Adrenal gland (tissue), 5 donors: ENCODE data around the gene COQ5.

Experiments
- CTCF ChIP-seq, 6 experiments: fragments of 450-650 bp in 4 of 6; fragments of 200-600 bp in 2 of 6; sonication (generic) in 1 of 6; IDR thresholded peaks; 1 replicate in 5 of 6; 2 replicates in 1 of 6; pipeline versions ENCODE4 v1.5.1 to v1.8.0; 2016 to 2021; ENCODE audit warnings: antibody characterized with exemption in 6 of 6, mild to moderate bottlenecking in 2 of 6, moderate library complexity in 1 of 6
- POLR2A ChIP-seq, 2 donors: fragments of 450-650 bp; IDR thresholded peaks; one replicate each; pipeline ENCODE4 v1.6.1; 2017; ENCODE audit warnings: antibody characterized with exemption in 2 of 2, mild to moderate bottlenecking in 2 of 2, moderate library complexity in 1 of 2
- donor health status: DM: no; HTN: no; CAD: no.

GRCh38 chr12:120455302-120455701 is 73.7 kb downstream of the COQ5 start:
- TF ChIP-seq CTCF (IDR thresholded peaks at IDR 0.05) = no peak
- TF ChIP-seq POLR2A (IDR thresholded peaks at IDR 0.05) = no peak
